HEK293 (cell line): Measurements from ENCODE around the gene FCHSD1.
"Not testable (repeated sequence)": the region's sequence is repeated elsewhere in the genome, so short reads cannot be mapped to it uniquely, and the experiment has no call there.

ENCODE experiments used
- CTCF ChIA-PET: fragments of 350-600 bp; formaldehyde crosslinking; extraction: SDS; loops from one replicate; lab custom pipeline; 2021; ENCODE audit warnings: antibody characterized with exemption; lab: Yijun Ruan, JAX
- POLR2A ChIA-PET: fragments of 300-600 bp; formaldehyde crosslinking; extraction: SDS; loops from one replicate; lab custom pipeline; 2020; ENCODE audit warnings: antibody characterized with exemption, inconsistent platforms; lab: Yijun Ruan, JAX
- H3K27ac ChIP-seq: fragments of 200-500 bp; sonication (Bioruptor generic); 2 replicates; pipeline ENCODE4 v1.5.1; 2014; ENCODE audit warnings: low read depth, low read length, control low read depth, inconsistent platforms; ENCODE audit errors: extremely low read depth
- H3K36me3 ChIP-seq, 2 experiments: fragments of 200-500 bp in 1 of 2; sonication (Bioruptor generic) in 1 of 2; 1 replicate in 1 of 2; 2 replicates in 1 of 2; pipeline ENCODE4 v1.5.1; 2014 to 2017; ENCODE audit warnings: inconsistent platforms in 2 of 2, low read length in 2 of 2; ENCODE audit not compliant: control insufficient read depth in 2 of 2, insufficient read depth in 1 of 2
- H3K4me1 ChIP-seq: fragments of 200-500 bp; sonication (Bioruptor generic); 2 replicates; pipeline ENCODE4 v1.5.1; 2014; ENCODE audit warnings: mild to moderate bottlenecking, low read length, inconsistent platforms; ENCODE audit not compliant: control insufficient read depth, insufficient read depth
- H3K4me3 ChIP-seq: 2 replicates; pipeline ENCODE4 v1.5.1; 2011; ENCODE audit warnings: low read depth, mild to moderate bottlenecking, control low read depth, low read length, moderate library complexity
- H3K9me3 ChIP-seq: fragments of 200-500 bp; sonication (Bioruptor generic); 2 replicates; pipeline ENCODE4 v1.5.1; 2014; ENCODE audit warnings: low read depth, low read length, inconsistent platforms; ENCODE audit not compliant: control insufficient read depth, insufficient read depth
- GFI1B ChIP-seq: fragments of 450-650 bp; formaldehyde crosslinking; IDR thresholded peaks from 2 replicates; pipeline ENCODE4 v1.5.1; 2016; ENCODE audit warnings: missing biosample characterization, missing genetic modification characterization
- KLF8 ChIP-seq: fragments of 450-650 bp; formaldehyde crosslinking; IDR thresholded peaks from 2 replicates; pipeline ENCODE4 v1.5.1; 2016; ENCODE audit warnings: missing biosample characterization, missing genetic modification characterization
- OVOL3 ChIP-seq: fragments of 450-650 bp; formaldehyde crosslinking; IDR thresholded peaks from 2 replicates; pipeline ENCODE4 v1.5.1; 2016; ENCODE audit warnings: missing biosample characterization, missing genetic modification characterization
- SALL2 ChIP-seq: fragments of 450-650 bp; formaldehyde crosslinking; IDR thresholded peaks from 2 replicates; pipeline ENCODE4 v1.5.0; 2017; ENCODE audit warnings: missing biosample characterization, mild to moderate bottlenecking, missing genetic modification characterization, borderline replicate concordance
- ZFP37 ChIP-seq: fragments of 450-650 bp; formaldehyde crosslinking; IDR thresholded peaks from 2 replicates; pipeline ENCODE4 v1.5.1; 2016; ENCODE audit warnings: missing biosample characterization, missing genetic modification characterization
- ZIC2 ChIP-seq: fragments of 450-650 bp; formaldehyde crosslinking; IDR thresholded peaks from 2 replicates; pipeline ENCODE4 v1.5.1; 2016; ENCODE audit warnings: missing biosample characterization, missing genetic modification characterization
- ZNF121 ChIP-seq: fragments of 450-650 bp; formaldehyde crosslinking; IDR thresholded peaks from 2 replicates; pipeline ENCODE4 v1.5.1; 2016; ENCODE audit warnings: missing biosample characterization, missing genetic modification characterization
- ZNF214 ChIP-seq: fragments of 450-650 bp; formaldehyde crosslinking; IDR thresholded peaks from 2 replicates; pipeline ENCODE4 v1.5.1; 2017; ENCODE audit warnings: missing biosample characterization, mild to moderate bottlenecking, missing genetic modification characterization, borderline replicate concordance
- ZNF366 ChIP-seq: fragments of 450-650 bp; formaldehyde crosslinking; conservative IDR thresholded peaks from 2 replicates; pipeline ENCODE4 v1.5.1; 2016; ENCODE audit warnings: missing biosample characterization, missing genetic modification characterization
- ZNF404 ChIP-seq: fragments of 450-650 bp; formaldehyde crosslinking; IDR thresholded peaks from 2 replicates; pipeline ENCODE4 v1.5.1; 2017; ENCODE audit warnings: missing biosample characterization, missing genetic modification characterization
- ZNF513 ChIP-seq: fragments of 450-650 bp; IDR thresholded peaks from 2 replicates; pipeline ENCODE4 v1.5.1; 2018; ENCODE audit warnings: missing biosample characterization, missing genetic modification characterization
- ZNF580 ChIP-seq: fragments of 450-650 bp; formaldehyde crosslinking; IDR thresholded peaks from 2 replicates; pipeline ENCODE4 v1.5.1; 2016; ENCODE audit warnings: missing biosample characterization, missing genetic modification characterization
- ZNF600 ChIP-seq: fragments of 450-650 bp; formaldehyde crosslinking; IDR thresholded peaks from 2 replicates; pipeline ENCODE4 v1.5.1; 2016; ENCODE audit warnings: missing biosample characterization, missing genetic modification characterization
- ZNF624 ChIP-seq: fragments of 450-650 bp; formaldehyde crosslinking; IDR thresholded peaks from 2 replicates; pipeline ENCODE4 v1.5.1; 2017; ENCODE audit warnings: missing biosample characterization, missing genetic modification characterization
- ZNF707 ChIP-seq: fragments of 450-650 bp; formaldehyde crosslinking; IDR thresholded peaks from 2 replicates; pipeline ENCODE4 v1.5.1; 2016; ENCODE audit warnings: missing biosample characterization, missing genetic modification characterization
- ZSCAN16 ChIP-seq: fragments of 450-650 bp; formaldehyde crosslinking; IDR thresholded peaks from 2 replicates; pipeline ENCODE4 v1.5.1; 2016; ENCODE audit warnings: missing biosample characterization, missing genetic modification characterization
- ZSCAN30 ChIP-seq: fragments of 450-650 bp; IDR thresholded peaks from 2 replicates; pipeline ENCODE4 v1.5.1; 2018; ENCODE audit warnings: missing biosample characterization, mild to moderate bottlenecking, missing genetic modification characterization, moderate library complexity
- TF ChIP-seq, protein P1 (sequence below): fragments of 450-650 bp; formaldehyde crosslinking; IDR thresholded peaks from 2 replicates; pipeline ENCODE4 v1.5.1; 2016; ENCODE audit warnings: missing biosample characterization, missing genetic modification characterization
- TF ChIP-seq, protein P2 (sequence below): fragments of 450-650 bp; formaldehyde crosslinking; IDR thresholded peaks from 2 replicates; pipeline ENCODE4 v1.5.1; 2017; ENCODE audit warnings: missing biosample characterization, missing genetic modification characterization
- TF ChIP-seq, protein P3 (sequence below): fragments of 450-650 bp; formaldehyde crosslinking; IDR thresholded peaks from 2 replicates; pipeline ENCODE4 v1.5.1; 2016; ENCODE audit warnings: missing biosample characterization, missing genetic modification characterization, low read depth

FCHSD1 gene

GRCh38 chr5:141611289-141611688 lies 39.9 kb downstream of the FCHSD1 start:
- Histone ChIP-seq H3K4me3 (no peak overlapping the region), H3K27ac (no peak overlapping the region), H3K36me3 (peaks cover 0 to 9% of the 10 kb centered on the region in 2 experiments; a peak in 1 of 3 replicates), H3K4me1 (peaks cover 20% of the 10 kb centered on the region), H3K9me3 (no peaks in the 10 kb centered on the region)
- POLR2A ChIA-PET = no interaction called here
- CTCF ChIA-PET = interaction anchor here (0.7 to 1.1 kb wide), 2 partner anchors 25 to 1038 kb away, joined by 4 read pairs; partner anchors contain the start of genes HDAC3 and RELL2
- TF ChIP-seq ZNF366 (tag by site-specific recombination) (0 out of 2 replicates have a peak, but pooled peaks have one; percentile 24), ZNF580 (no peak)

DNA sequence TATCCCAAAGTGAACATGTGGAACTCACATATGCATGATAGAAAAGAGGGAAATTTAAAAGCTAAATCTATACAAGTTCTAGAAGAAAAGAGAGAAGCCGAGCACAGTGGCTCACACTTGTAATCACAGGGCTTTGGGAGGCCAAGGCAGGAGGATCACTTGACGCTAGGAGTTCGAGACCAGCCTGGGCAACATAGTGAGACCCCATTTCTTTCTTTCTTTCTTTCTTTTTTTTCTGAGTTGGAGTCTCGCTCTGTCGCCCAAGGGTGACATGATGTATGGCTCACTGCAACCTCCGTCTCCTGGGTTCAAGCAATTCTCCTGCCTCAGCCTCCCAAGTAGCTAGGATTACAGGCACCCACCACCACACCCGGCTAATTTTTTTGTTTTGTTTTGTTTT lies 41.3 kb downstream of the FCHSD1 start:
- CTCF ChIA-PET = interaction anchor here (1.7 to 3.6 kb wide), 2 partner anchors 18 to 43 kb away, joined by 6 to 19 read pairs; no protein-coding TSS in a partner anchor
- peak; percentile 97 for TF ChIP-seq ZNF121 (tag by site-specific recombination)
- H3K4me1 ChIP-seq = peaks cover 22% of the 10 kb centered on the region
- H3K9me3 ChIP-seq, H3K27ac ChIP-seq, H3K36me3 ChIP-seq, POLR2A ChIA-PET, H3K4me3 ChIP-seq: not testable (repeated sequence)

DNA sequence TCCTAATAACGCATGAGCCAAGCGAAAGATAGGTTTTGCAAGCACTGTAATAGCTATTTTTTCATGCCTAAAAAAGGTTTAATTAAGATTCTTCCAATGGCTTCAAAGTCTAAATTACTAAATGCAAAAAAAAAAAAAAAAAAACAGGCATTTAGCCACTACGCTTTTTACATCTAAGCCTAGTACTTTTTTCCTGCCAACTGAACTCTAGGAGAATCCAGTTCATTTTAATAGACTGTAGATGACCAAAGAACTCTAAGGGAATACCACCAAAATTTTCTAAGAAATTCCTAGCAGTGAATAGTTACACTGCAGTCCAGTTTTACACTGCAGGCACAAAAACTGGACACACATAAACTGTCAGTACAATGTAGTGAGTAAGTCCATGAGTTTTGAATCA lies 42.2 kb downstream of the FCHSD1 start:
- no peak for TF ChIP-seq ZNF707 (tag by site-specific recombination)
- TF ChIP-seq ZNF600 = no peak
- no peak for TF ChIP-seq GFI1B (tag by site-specific recombination)
- TF ChIP-seq ZNF624 (tag by site-specific recombination) = no peak
- TF ChIP-seq, protein P1, sequence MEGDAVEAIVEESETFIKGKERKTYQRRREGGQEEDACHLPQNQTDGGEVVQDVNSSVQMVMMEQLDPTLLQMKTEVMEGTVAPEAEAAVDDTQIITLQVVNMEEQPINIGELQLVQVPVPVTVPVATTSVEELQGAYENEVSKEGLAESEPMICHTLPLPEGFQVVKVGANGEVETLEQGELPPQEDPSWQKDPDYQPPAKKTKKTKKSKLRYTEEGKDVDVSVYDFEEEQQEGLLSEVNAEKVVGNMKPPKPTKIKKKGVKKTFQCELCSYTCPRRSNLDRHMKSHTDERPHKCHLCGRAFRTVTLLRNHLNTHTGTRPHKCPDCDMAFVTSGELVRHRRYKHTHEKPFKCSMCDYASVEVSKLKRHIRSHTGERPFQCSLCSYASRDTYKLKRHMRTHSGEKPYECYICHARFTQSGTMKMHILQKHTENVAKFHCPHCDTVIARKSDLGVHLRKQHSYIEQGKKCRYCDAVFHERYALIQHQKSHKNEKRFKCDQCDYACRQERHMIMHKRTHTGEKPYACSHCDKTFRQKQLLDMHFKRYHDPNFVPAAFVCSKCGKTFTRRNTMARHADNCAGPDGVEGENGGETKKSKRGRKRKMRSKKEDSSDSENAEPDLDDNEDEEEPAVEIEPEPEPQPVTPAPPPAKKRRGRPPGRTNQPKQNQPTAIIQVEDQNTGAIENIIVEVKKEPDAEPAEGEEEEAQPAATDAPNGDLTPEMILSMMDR = no peak
- no peak for TF ChIP-seq ZSCAN30 (tag by site-specific recombination)
- TF ChIP-seq ZSCAN16 (tag by site-specific recombination) = no peak
- no peak for TF ChIP-seq ZIC2 (tag by site-specific recombination)
- no peak for TF ChIP-seq KLF8 (tag by site-specific recombination)
- TF ChIP-seq, protein P2, sequence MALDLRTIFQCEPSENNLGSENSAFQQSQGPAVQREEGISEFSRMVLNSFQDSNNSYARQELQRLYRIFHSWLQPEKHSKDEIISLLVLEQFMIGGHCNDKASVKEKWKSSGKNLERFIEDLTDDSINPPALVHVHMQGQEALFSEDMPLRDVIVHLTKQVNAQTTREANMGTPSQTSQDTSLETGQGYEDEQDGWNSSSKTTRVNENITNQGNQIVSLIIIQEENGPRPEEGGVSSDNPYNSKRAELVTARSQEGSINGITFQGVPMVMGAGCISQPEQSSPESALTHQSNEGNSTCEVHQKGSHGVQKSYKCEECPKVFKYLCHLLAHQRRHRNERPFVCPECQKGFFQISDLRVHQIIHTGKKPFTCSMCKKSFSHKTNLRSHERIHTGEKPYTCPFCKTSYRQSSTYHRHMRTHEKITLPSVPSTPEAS (tag by site-specific recombination) = no peak
- TF ChIP-seq SALL2 (tag by site-specific recombination) = no peak
- H3K36me3 ChIP-seq = peaks cover 0 to 3% of the 10 kb centered on the region in 2 experiments; a peak in 1 of 3 replicates
- no peaks in the 10 kb centered on the region for H3K9me3 ChIP-seq
- CTCF ChIA-PET = interaction anchor here (0.7 to 3.7 kb wide), 4 partner anchors 9 to 42 kb away, joined by 3 to 25 read pairs (median 12); partner anchors contain the start of gene DIAPH1
- POLR2A ChIA-PET = no interaction called here
- H3K4me1 ChIP-seq = peaks cover 16% of the 10 kb centered on the region
- H3K4me3 ChIP-seq = no peak overlapping the region
- no peak overlapping the region for H3K27ac ChIP-seq

DNA sequence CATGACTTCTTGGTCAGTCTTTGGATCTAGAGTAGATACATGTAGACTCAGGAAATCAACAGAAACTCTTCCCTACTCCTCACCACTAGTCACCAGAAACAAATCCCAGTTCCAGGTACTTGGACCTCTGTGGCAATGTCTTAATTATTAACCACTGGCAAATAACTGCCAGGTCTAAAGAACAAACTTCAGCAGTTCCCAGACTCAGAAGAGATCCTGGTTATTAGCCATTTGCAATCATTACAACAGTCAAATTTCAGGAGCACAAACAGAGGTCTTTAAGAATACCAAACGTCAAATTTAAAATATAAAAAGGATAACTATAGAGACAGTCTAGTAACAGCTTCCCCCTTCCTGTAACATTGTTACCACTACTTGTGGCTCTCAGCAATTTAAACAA lies 42.7 kb downstream of the FCHSD1 start:
- peaks cover 11% of the 10 kb centered on the region; the same call in 1 of the 2 replicates for H3K4me1 ChIP-seq
- CTCF ChIA-PET = interaction anchor here (1.7 to 3.7 kb wide), 3 partner anchors 10 to 41 kb away, joined by 6 to 25 read pairs (median 19); partner anchors contain the start of gene DIAPH1
- POLR2A ChIA-PET = no interaction called here
- no peak for TF ChIP-seq ZNF513 (tag by site-specific recombination)
- TF ChIP-seq, protein P1 = no peak
- TF ChIP-seq OVOL3 (tag by site-specific recombination) = no peak
- TF ChIP-seq, protein P3, sequence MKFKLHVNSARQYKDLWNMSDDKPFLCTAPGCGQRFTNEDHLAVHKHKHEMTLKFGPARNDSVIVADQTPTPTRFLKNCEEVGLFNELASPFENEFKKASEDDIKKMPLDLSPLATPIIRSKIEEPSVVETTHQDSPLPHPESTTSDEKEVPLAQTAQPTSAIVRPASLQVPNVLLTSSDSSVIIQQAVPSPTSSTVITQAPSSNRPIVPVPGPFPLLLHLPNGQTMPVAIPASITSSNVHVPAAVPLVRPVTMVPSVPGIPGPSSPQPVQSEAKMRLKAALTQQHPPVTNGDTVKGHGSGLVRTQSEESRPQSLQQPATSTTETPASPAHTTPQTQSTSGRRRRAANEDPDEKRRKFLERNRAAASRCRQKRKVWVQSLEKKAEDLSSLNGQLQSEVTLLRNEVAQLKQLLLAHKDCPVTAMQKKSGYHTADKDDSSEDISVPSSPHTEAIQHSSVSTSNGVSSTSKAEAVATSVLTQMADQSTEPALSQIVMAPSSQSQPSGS (tag by site-specific recombination) = no peak
- no peak for TF ChIP-seq ZFP37
- no peak for TF ChIP-seq ZNF404 (tag by site-specific recombination)
- TF ChIP-seq ZNF214 = no peak

More for the DNA sequence above, 42.7 kb downstream of the FCHSD1 start:
- Histone ChIP-seq H3K4me3 (no peak overlapping the region), H3K9me3 (no peaks in the 10 kb centered on the region), H3K36me3 (peaks cover 0 to 3% of the 10 kb centered on the region in 2 experiments; a peak in 1 of 3 replicates), H3K27ac (no peak overlapping the region)
